ENCODE measurements around the gene N4BP2L2. TPM values are rescaled to one million over a fixed set of nuclear protein-coding genes. Genes with fewer than 3 reads are reported as not detected.

N4BP2L2 gene
- total RNA-seq, 2 experiments from 2014 or later, result 171 TPM

DNA sequence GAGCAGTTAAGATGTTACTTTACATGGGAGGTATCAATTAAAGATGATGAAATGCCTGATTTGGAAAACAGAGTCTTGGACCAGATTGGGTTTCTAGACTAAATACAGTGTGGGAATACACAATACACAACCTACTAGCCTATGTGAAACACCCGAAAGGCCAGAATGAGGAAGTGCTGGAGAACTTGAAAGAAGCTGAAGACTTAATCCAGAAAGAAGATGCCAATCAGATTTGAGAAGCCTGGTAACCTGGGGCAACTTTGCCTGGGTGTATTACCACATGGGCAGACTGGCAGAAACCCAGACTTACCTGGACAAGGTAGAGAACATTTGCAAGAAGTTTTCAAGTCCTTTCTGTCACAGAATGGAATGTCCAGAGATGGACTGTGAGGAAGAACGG is 153.9 kb downstream of the N4BP2L2 start:
- POLR2A ChIA-PET, result interaction anchor here (0.7 to 1.4 kb wide), 4 partner anchors 12 to 69 kb away, joined by 3 to 4 read pairs (median 3); partner anchors contain the start of genes BRCA2 and ZAR1L
- TF ChIP-seq, protein P1, sequence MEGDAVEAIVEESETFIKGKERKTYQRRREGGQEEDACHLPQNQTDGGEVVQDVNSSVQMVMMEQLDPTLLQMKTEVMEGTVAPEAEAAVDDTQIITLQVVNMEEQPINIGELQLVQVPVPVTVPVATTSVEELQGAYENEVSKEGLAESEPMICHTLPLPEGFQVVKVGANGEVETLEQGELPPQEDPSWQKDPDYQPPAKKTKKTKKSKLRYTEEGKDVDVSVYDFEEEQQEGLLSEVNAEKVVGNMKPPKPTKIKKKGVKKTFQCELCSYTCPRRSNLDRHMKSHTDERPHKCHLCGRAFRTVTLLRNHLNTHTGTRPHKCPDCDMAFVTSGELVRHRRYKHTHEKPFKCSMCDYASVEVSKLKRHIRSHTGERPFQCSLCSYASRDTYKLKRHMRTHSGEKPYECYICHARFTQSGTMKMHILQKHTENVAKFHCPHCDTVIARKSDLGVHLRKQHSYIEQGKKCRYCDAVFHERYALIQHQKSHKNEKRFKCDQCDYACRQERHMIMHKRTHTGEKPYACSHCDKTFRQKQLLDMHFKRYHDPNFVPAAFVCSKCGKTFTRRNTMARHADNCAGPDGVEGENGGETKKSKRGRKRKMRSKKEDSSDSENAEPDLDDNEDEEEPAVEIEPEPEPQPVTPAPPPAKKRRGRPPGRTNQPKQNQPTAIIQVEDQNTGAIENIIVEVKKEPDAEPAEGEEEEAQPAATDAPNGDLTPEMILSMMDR (IDR thresholded peaks at IDR 0.05), result no peak
- no peak overlapping the region for H3K27ac ChIP-seq (ENCODE audit: low read depth in 1 of 2, low read length in 2 of 2)
- H3K36me3 ChIP-seq (ENCODE audit: insufficient read depth, low read length), result no peaks in the 10 kb centered on the region
- Mint-ChIP-seq H3K36me3 (ENCODE audit: low read depth) (no peaks in the 10 kb centered on the region), H3K9me3 (no peaks in the 10 kb centered on the region), H3K27ac (no peak overlapping the region), H3K4me3 (no peak overlapping the region), H3K27me3 (no peaks in the 10 kb centered on the region), H3K4me1 (ENCODE audit: low read depth) (no peaks in the 10 kb centered on the region)
- no peaks in the 10 kb centered on the region for H3K27me3 ChIP-seq (ENCODE audit: control insufficient read depth in 1 of 2, insufficient read depth in 2 of 2, low read length in 2 of 2)
- no peak overlapping the region for H3K4me3 ChIP-seq (ENCODE audit: low read length)
- H3K9me3 ChIP-seq (ENCODE audit: control insufficient read depth in 1 of 2, insufficient read depth in 1 of 2, low read length in 2 of 2), result no peaks in the 10 kb centered on the region
- ATAC-seq (ENCODE audit: poor library complexity), result no peak
- intact Hi-C loops (cut with DNase I, micrococcal nuclease), result loop anchor here in 1 of 2 experiments (10.0 kb wide), 1 partner anchor 250 kb away; no protein-coding TSS in a partner anchor
- no peaks in the 10 kb centered on the region for H3K4me1 ChIP-seq (ENCODE audit: insufficient read depth, low read length)
- CTCF ChIA-PET, result no interaction called here
- no peak for DNase-seq

GRCh38 chr13:32383836-32384618 is 154.6 kb downstream of the N4BP2L2 start:
- H3K9me3 Mint-ChIP-seq, result no peaks in the 10 kb centered on the region
- ChIA-PET CTCF (no interaction called here), POLR2A (no interaction called here)
- H3K4me3 Mint-ChIP-seq, result no peak overlapping the region
- DNase-seq, result no peak
- no peaks in the 10 kb centered on the region for H3K36me3 Mint-ChIP-seq (ENCODE audit: low read depth)
- Histone ChIP-seq H3K27ac (ENCODE audit: low read depth in 1 of 2, low read length in 2 of 2) (no peak overlapping the region), H3K4me3 (ENCODE audit: low read length) (no peak overlapping the region), H3K4me1 (ENCODE audit: insufficient read depth, low read length) (no peaks in the 10 kb centered on the region), H3K27me3 (ENCODE audit: control insufficient read depth in 1 of 2, insufficient read depth in 2 of 2, low read length in 2 of 2) (no peaks in the 10 kb centered on the region), H3K9me3 (ENCODE audit: control insufficient read depth in 1 of 2, insufficient read depth in 1 of 2, low read length in 2 of 2) (no peaks in the 10 kb centered on the region), H3K36me3 (ENCODE audit: insufficient read depth, low read length) (no peaks in the 10 kb centered on the region)
- TF ChIP-seq, protein P1 (IDR thresholded peaks at IDR 0.05), result no peak
- H3K27me3 Mint-ChIP-seq, result no peaks in the 10 kb centered on the region
- no peak overlapping the region for H3K27ac Mint-ChIP-seq
- H3K4me1 Mint-ChIP-seq (ENCODE audit: low read depth), result no peaks in the 10 kb centered on the region
- intact Hi-C loops (cut with DNase I, micrococcal nuclease), result loop anchor here in 1 of 2 experiments (2.0 to 10.0 kb wide), 2 partner anchors 199 to 251 kb away; no protein-coding TSS in a partner anchor
- ATAC-seq (ENCODE audit: poor library complexity), result no peak

Other genes with a start within 250 kb of the N4BP2L2 start
- gene ZAR1L, start 223.4 kb downstream of the N4BP2L2 start, total RNA-seq, result not detected
- gene BRCA2, start 223.3 kb downstream of the N4BP2L2 start, total RNA-seq, result 1 to 10 TPM; 1.9 to 2.4 TPM
- 10 to 100 TPM; 47.5 to 50.5 TPM for gene N4BP2L1, start 110.7 kb downstream of the N4BP2L2 start, total RNA-seq
- 10 to 100 TPM; 39.8 to 40.6 TPM for gene PDS5B, start 47.7 kb upstream of the N4BP2L2 start, total RNA-seq